ENCODE data around the gene LAPTM5.

The LAPTM5 gene

GRCh38 chr1:30728832-30729638 lies 28.5 kb downstream of the LAPTM5 start:
- DNase-seq (ENCODE audit: low read depth), result no peak

- DNase-seq (ENCODE audit: low read depth), result no peak
Observed at GRCh38 chr1:30728340-30728739, 29.2 kb downstream of the LAPTM5 start.

GRCh38 chr1:30727824-30728223 lies 29.8 kb downstream of the LAPTM5 start:
- DNase-seq (ENCODE audit: low read depth), result no peak

GRCh38 chr1:30726773-30727684 lies 30.5 kb downstream of the LAPTM5 start:
- no peak for DNase-seq (ENCODE audit: low read depth)

- no peak for DNase-seq (ENCODE audit: low read depth)
Observed at GRCh38 chr1:30726236-30726635, 31.3 kb downstream of the LAPTM5 start.

- no peak for DNase-seq (ENCODE audit: low read depth)
Observed at GRCh38 chr1:30725450-30726095, 32.0 kb downstream of the LAPTM5 start.

DNA sequence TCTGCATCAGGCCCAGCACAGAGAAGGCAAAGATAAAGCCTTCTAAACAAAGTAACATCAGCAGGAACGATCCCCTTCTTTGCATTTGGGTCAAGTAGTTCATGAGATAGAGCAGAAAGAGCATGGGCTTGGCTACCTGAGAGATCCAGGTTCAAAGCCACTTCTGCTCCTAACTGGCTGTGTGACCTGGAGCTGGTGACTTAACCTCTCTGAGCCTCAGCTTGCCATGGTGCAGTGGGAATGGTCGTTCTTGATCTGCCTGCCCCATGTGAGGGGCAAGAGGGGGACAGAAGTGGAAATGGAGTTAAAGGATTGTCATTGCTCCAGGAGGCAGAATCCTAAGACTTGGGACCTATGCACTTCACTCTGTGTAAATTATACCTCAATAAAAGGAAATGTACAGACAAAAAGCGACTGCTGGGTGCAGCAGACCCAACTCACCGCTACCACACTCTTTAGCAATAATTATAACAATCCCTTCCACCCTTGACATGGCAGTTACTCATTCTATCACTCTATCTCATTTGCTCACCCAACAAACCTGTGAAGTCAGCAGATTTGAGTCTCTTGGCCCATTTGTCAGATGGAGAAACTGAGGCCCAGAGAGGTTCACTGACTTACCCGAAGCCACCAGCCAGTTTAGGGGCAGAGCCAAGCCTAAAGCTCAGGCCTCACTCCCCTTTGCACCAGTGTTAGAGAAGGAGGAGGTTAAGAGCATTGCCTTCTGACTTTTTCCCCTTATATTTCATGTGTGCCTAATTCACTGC lies 32.7 kb downstream of the LAPTM5 start:
- no peak for DNase-seq (ENCODE audit: low read depth)

GRCh38 chr1:30724175-30724574 lies 33.4 kb downstream of the LAPTM5 start:
- DNase-seq (ENCODE audit: low read depth), result no peak

GRCh38 chr1:30723331-30723755 lies 34.2 kb downstream of the LAPTM5 start, which contains the start of gene MATN1:
MATN1 (minus strand) TSS chr1:30723585; CDS start chr1:30723551, 34 bp downstream.
- DNase-seq (ENCODE audit: low read depth), result no peak

GRCh38 chr1:30721812-30722537 lies 35.6 kb downstream of the LAPTM5 start:
- DNase-seq (ENCODE audit: low read depth), result no peak

- DNase-seq (ENCODE audit: low read depth), result no peak
Observed at GRCh38 chr1:30721341-30721793, 36.2 kb downstream of the LAPTM5 start.

GRCh38 chr1:30720271-30721223 lies 37.0 kb downstream of the LAPTM5 start:
- DNase-seq (ENCODE audit: low read depth), result no peak

GRCh38 chr1:30719406-30720270 lies 37.9 kb downstream of the LAPTM5 start:
- no peak for DNase-seq (ENCODE audit: low read depth)

GRCh38 chr1:30718636-30719405 lies 38.8 kb downstream of the LAPTM5 start:
- peak; percentile 73 for DNase-seq (ENCODE audit: low read depth)

GRCh38 chr1:30718091-30718635 lies 39.4 kb downstream of the LAPTM5 start:
- DNase-seq (ENCODE audit: low read depth), result peak; percentile 98

GRCh38 chr1:30716646-30717045 lies 40.9 kb downstream of the LAPTM5 start:
- no peak for DNase-seq (ENCODE audit: low read depth)

- DNase-seq (ENCODE audit: low read depth), result no peak
Observed at GRCh38 chr1:30715886-30716285, 41.7 kb downstream of the LAPTM5 start.

DNA sequence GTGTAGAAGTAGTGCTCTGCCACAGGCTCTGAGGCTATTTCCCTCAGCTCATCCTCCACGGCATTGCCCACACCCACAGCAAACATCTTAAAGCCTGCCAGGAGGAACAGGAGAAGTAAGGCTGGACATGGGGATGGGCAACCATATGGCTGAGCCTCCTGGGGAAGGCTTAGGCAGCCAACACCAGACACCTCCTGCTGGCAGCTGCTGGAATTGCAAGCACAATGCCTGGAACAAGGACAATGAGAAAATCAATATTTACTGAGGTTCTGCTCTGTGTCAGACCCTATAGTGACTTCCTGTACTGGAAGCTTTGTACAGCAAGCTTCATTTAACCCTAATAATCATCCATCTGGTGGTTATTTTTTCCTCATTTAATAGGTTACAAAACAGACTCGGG lies 42.4 kb downstream of the LAPTM5 start:
- no peak for DNase-seq (ENCODE audit: low read depth)

Measured in activated T-helper 1 cell treated with Interleukin-2 at 50 U/mL for 16 hours (primary cell).